RWPE1 (cell line): ENCODE measurements around the gene MACROH2A2.

Experiments used
- CTCF ChIA-PET: fragments of 350-600 bp; sonication (Branson Sonifier 250); formaldehyde crosslinking; extraction: SDS; loops from one replicate; lab custom pipeline; 2021; lab: Yijun Ruan, JAX
- POLR2A ChIA-PET: fragments of 400-600 bp; formaldehyde crosslinking; extraction: SDS; loops from one replicate; lab custom pipeline; 2020; ENCODE audit warnings: antibody characterized with exemption; ENCODE audit not compliant: low non-redundant PET; lab: Yijun Ruan, JAX
- DNase-seq: peaks from one replicate; pipeline ENCODE4 v3.0.0; 2012; ENCODE audit warnings: low spot score
- H3K27ac ChIP-seq: fragments of 450-650 bp; 2 replicates; pipeline ENCODE4 v1.5.1; 2017
- CTCF ChIP-seq: fragments of 450-650 bp; conservative IDR thresholded peaks from 2 replicates; pipeline ENCODE4 v1.5.1; 2017; ENCODE audit warnings: low read depth, mild to moderate bottlenecking

The MACROH2A2 gene

GRCh38 chr10:70125918-70126552 is 73.4 kb downstream of the MACROH2A2 start:
- TF ChIP-seq CTCF: no peak
- ChIA-PET POLR2A (no interaction called here), CTCF (interaction anchor here (0.5 to 3.2 kb wide), 5 partner anchors 10 to 154 kb away, joined by 3 to 21 read pairs (median 3); no protein-coding TSS in a partner anchor)
- no peak for DNase-seq
- peak overlapping the region; percentile 11 for H3K27ac ChIP-seq

- TF ChIP-seq CTCF: no peak
- peak overlapping the region; percentile 30; the same call in 1 of the 2 replicates for H3K27ac ChIP-seq
- CTCF ChIA-PET: interaction anchor here (0.6 to 3.2 kb wide), 4 partner anchors 9 to 17 kb away, joined by 3 to 21 read pairs (median 3); no protein-coding TSS in a partner anchor
- POLR2A ChIA-PET: no interaction called here
- no peak for DNase-seq
Measured at GRCh38 chr10:70126700-70127395, 74.2 kb downstream of the MACROH2A2 start.

GRCh38 chr10:70130878-70131559 is 78.4 kb downstream of the MACROH2A2 start:
- TF ChIP-seq CTCF: no peak
- CTCF ChIA-PET: interaction anchor here (2.1 kb wide), 1 partner anchor 14 kb away, joined by 22 read pairs; no protein-coding TSS in a partner anchor
- H3K27ac ChIP-seq: peak overlapping the region; percentile 80
- POLR2A ChIA-PET: interaction anchor here (1.1 kb wide), 1 partner anchor 15 kb away, joined by 5 read pairs; the partner anchor contains the start of gene TYSND1
- no peak for DNase-seq

GRCh38 chr10:70131560-70131937 is 78.9 kb downstream of the MACROH2A2 start:
- DNase-seq: no peak
- CTCF ChIA-PET: interaction anchor here (1.0 to 2.1 kb wide), 2 partner anchors 15 to 16 kb away, joined by 3 to 22 read pairs; no protein-coding TSS in a partner anchor
- H3K27ac ChIP-seq: peak overlapping the region; percentile 80
- POLR2A ChIA-PET: interaction anchor here (1.1 kb wide), 1 partner anchor 15 kb away, joined by 5 read pairs; the partner anchor contains the start of gene TYSND1
- TF ChIP-seq CTCF: no peak

GRCh38 chr10:70132098-70133029 is 79.7 kb downstream of the MACROH2A2 start, which contains the start of gene AIFM2:
TSS of gene AIFM2 (minus strand) at chr10:70132825. CDS start at chr10:70124084, 8,741 bp downstream.
- ChIA-PET CTCF (interaction anchor here (1.0 kb wide), 1 partner anchor 17 kb away, joined by 3 read pairs; no protein-coding TSS in a partner anchor), POLR2A (no interaction called here)
- TF ChIP-seq CTCF: no peak
- H3K27ac ChIP-seq: peak within 1 kb of the TSS; percentile 80
- DNase-seq: peak; percentile 92
